ENCODE data around the gene PAM. TPM values are rescaled to one million over a fixed set of nuclear protein-coding genes. Genes with fewer than 3 reads are reported as not detected.

The PAM gene
- total RNA-seq, 1 experiment from 2014 or later: 31.9 TPM

DNA sequence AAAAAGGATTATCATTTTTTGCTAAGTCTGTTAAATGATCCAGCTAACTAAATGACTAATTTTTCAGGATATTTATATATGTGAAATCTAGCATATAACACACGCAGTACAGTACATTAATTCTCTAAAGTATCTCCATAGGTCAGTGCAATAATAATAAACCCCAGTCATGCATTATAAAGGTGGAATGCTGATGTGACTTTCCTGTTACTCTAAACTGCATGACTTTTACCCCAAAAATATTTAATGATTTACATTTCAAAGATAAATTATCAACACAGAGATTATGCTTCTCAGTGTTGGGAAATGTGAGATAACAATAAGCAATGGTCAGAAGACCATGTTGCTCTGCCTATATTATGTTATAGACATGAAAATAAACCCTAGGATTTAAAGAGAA, 34.1 kb upstream of the PAM start:
- Histone ChIP-seq H3K4me3 (ENCODE audit: low read length) (no peak overlapping the region), H3K9ac (ENCODE audit: low read length) (no peak overlapping the region), H3K36me3 (ENCODE audit: insufficient read depth, low read length) (no peaks in the 10 kb centered on the region), H3K4me1 (ENCODE audit: low read length) (no peaks in the 10 kb centered on the region), H3K9me3 (ENCODE audit: low read length) (no peaks in the 10 kb centered on the region), H3K79me2 (ENCODE audit: low read length) (no peaks in the 10 kb centered on the region), H4K20me1 (ENCODE audit: insufficient read depth, low read depth, low read length) (no peaks in the 10 kb centered on the region), H3K9me2 (replicated peaks; ENCODE audit: insufficient read depth, low read length) (no peaks in the 10 kb centered on the region), H2AFZ (ENCODE audit: low read length) (no peak overlapping the region), H3K4me2 (ENCODE audit: low read depth, low read length, poor library complexity, severe bottlenecking) (no peak overlapping the region), H3K27ac (ENCODE audit: low read length) (no peak overlapping the region), H3K27me3 (ENCODE audit: low read length) (no peaks in the 10 kb centered on the region)
- DNase-seq: no peak

DNA sequence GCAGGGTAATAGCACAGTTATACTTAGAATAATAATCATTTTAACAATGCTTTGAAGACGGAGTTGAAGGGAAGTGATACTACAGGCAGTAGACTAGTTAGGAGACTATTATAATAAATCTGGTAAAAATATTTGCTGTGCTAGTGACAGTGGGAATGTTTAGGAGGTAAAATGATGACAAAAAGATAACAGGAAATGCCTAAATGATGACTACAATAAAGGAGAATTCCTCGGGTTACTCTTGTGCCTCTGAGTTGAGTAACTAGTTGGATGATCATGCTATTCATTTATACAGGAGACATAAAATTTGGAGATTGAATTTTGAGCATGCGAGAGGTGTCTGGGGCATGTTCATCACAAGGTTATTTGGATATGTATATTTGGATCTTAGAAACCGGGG, 32.2 kb upstream of the PAM start:
- Histone ChIP-seq H3K9me3 (ENCODE audit: low read length) (no peaks in the 10 kb centered on the region), H3K9ac (ENCODE audit: low read length) (no peak overlapping the region), H3K27ac (ENCODE audit: low read length) (no peak overlapping the region), H3K27me3 (ENCODE audit: low read length) (no peaks in the 10 kb centered on the region), H3K4me2 (ENCODE audit: low read depth, low read length, poor library complexity, severe bottlenecking) (no peak overlapping the region), H3K79me2 (ENCODE audit: low read length) (no peaks in the 10 kb centered on the region), H4K20me1 (ENCODE audit: insufficient read depth, low read depth, low read length) (no peaks in the 10 kb centered on the region), H3K4me1 (ENCODE audit: low read length) (no peaks in the 10 kb centered on the region), H3K9me2 (replicated peaks; ENCODE audit: insufficient read depth, low read length) (no peaks in the 10 kb centered on the region), H3K36me3 (ENCODE audit: insufficient read depth, low read length) (no peaks in the 10 kb centered on the region), H2AFZ (ENCODE audit: low read length) (no peak overlapping the region), H3K4me3 (ENCODE audit: low read length) (no peak overlapping the region)
- DNase-seq: no peak

DNA sequence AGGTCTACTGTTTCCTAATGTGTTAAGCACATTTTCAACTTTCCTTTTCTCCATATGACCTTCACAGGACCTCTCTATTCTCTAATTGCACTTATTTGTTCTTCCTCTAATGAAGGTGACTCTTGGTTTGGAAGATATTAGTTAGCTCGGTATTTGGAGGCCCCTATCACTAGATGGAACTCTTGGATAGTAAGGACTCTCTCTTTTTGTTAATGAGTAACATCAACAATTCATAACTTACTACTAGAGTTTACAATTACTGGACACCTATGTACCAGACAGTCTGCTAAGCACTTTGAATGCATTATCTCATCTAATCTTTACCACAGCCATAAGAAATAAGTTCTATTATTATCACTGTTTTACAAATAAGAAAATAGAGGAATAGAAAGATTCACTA, 23.4 kb upstream of the PAM start:
- H3K79me2 ChIP-seq (ENCODE audit: low read length): no peaks in the 10 kb centered on the region
- no peak overlapping the region for H3K27ac ChIP-seq (ENCODE audit: low read length)
- no peak overlapping the region for H3K4me2 ChIP-seq (ENCODE audit: low read depth, low read length, poor library complexity, severe bottlenecking)
- no peaks in the 10 kb centered on the region for H3K9me2 ChIP-seq (replicated peaks; ENCODE audit: insufficient read depth, low read length)
- H2AFZ ChIP-seq (ENCODE audit: low read length): no peak overlapping the region
- H3K9me3 ChIP-seq (ENCODE audit: low read length): no peaks in the 10 kb centered on the region
- H3K4me1 ChIP-seq (ENCODE audit: low read length): no peaks in the 10 kb centered on the region
- H3K9ac ChIP-seq (ENCODE audit: low read length): no peak overlapping the region
- H3K4me3 ChIP-seq (ENCODE audit: low read length): no peak overlapping the region
- H4K20me1 ChIP-seq (ENCODE audit: insufficient read depth, low read depth, low read length): no peaks in the 10 kb centered on the region
- no peak for DNase-seq
- H3K27me3 ChIP-seq (ENCODE audit: low read length): no peaks in the 10 kb centered on the region
- H3K36me3 ChIP-seq (ENCODE audit: insufficient read depth, low read length): no peaks in the 10 kb centered on the region

DNA sequence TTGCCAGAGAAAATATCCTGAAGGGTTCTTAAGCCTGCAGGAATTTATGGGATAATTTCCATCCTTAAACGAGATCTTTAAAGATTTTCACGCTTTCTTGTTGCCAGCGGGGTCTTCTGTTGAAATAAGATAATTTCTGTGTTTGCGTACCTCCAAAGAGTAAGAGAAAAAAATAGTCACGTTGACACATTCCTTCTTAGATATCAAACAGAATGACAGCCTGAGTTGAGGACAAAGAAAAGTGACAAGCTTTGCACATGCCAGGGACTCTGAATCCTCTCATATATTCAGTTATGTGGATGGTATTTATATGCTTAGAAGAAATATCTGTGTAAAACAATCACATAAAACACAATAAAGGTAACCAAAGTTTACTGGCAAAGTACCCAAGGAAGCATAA, 21.6 kb upstream of the PAM start:
- DNase-seq: no peak
- Histone ChIP-seq H3K27me3 (ENCODE audit: low read length) (no peaks in the 10 kb centered on the region), H3K36me3 (ENCODE audit: insufficient read depth, low read length) (no peaks in the 10 kb centered on the region), H3K9me3 (ENCODE audit: low read length) (no peaks in the 10 kb centered on the region), H3K4me1 (ENCODE audit: low read length) (no peaks in the 10 kb centered on the region), H3K4me2 (ENCODE audit: low read depth, low read length, poor library complexity, severe bottlenecking) (no peak overlapping the region), H3K79me2 (ENCODE audit: low read length) (no peaks in the 10 kb centered on the region), H4K20me1 (ENCODE audit: insufficient read depth, low read depth, low read length) (no peaks in the 10 kb centered on the region), H3K4me3 (ENCODE audit: low read length) (no peak overlapping the region), H2AFZ (ENCODE audit: low read length) (no peak overlapping the region), H3K9me2 (replicated peaks; ENCODE audit: insufficient read depth, low read length) (no peaks in the 10 kb centered on the region), H3K9ac (ENCODE audit: low read length) (no peak overlapping the region), H3K27ac (ENCODE audit: low read length) (no peak overlapping the region)

DNA sequence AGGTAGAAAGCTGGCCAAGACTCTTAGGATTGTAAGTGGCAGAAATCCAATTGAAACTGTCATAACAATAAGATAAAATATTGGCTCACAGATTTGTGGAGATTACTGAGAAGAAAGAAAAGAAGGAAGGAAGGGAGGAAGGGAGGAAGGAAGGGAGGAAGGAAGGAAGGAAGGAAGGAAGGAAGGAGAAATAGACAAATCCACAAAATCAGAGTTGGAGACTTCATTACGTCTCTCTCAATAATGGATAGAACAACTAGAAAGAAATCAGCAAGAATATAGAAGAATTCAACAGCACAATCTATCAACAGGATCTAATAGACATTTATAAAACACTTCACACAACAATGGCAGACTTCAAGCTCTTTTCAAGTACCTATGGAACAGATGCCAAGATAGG, 17.9 kb upstream of the PAM start:
- DNase-seq: no peak
- no peaks in the 10 kb centered on the region for H3K9me2 ChIP-seq (replicated peaks; ENCODE audit: insufficient read depth, low read length)
- no peaks in the 10 kb centered on the region for H4K20me1 ChIP-seq (ENCODE audit: insufficient read depth, low read depth, low read length)
- H2AFZ ChIP-seq (ENCODE audit: low read length): no peak overlapping the region
- H3K36me3 ChIP-seq (ENCODE audit: insufficient read depth, low read length): no peaks in the 10 kb centered on the region
- H3K79me2 ChIP-seq (ENCODE audit: low read length): no peaks in the 10 kb centered on the region
- no peaks in the 10 kb centered on the region for H3K27me3 ChIP-seq (ENCODE audit: low read length)
- no peaks in the 10 kb centered on the region for H3K4me1 ChIP-seq (ENCODE audit: low read length)
- no peak overlapping the region for H3K4me3 ChIP-seq (ENCODE audit: low read length)
- H3K9ac ChIP-seq (ENCODE audit: low read length): no peak overlapping the region
- H3K4me2 ChIP-seq (ENCODE audit: low read depth, low read length, poor library complexity, severe bottlenecking): no peak overlapping the region
- no peak overlapping the region for H3K27ac ChIP-seq (ENCODE audit: low read length)
- H3K9me3 ChIP-seq (ENCODE audit: low read length): no peaks in the 10 kb centered on the region

DNA sequence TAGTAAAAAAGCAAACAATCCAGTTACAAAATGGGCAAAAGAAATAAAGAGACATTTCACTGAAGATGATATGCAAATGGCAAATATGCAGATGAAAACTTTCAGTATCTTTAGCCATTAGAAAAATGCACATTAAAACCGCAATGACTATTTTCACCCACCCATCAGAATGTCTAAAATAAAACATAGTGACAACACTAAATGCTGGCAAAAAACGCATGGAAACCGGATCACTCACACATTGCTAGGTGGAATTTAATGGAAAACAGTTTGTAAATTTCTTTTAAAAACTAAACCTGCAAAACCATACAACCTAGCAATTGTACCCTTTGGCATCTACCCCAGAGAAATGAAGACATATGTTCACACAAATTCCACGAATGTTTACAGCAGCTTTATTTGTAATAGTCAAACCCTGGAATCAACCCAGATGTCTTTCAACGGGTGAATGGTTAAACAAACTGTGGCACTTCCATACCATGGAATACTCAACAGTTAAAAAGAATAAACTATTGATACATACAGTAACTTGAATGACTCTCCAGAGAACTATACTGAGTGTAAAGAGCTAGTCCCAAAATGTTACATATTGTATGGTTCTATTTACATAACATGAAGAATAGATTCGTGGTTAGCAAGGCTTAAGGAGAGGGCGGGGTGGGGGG, 17.2 kb upstream of the PAM start:
- H3K79me2 ChIP-seq (ENCODE audit: low read length): no peaks in the 10 kb centered on the region
- H3K4me3 ChIP-seq (ENCODE audit: low read length): no peak overlapping the region
- no peak overlapping the region for H2AFZ ChIP-seq (ENCODE audit: low read length)
- DNase-seq: no peak
- H3K9me2 ChIP-seq (replicated peaks; ENCODE audit: insufficient read depth, low read length): no peaks in the 10 kb centered on the region
- no peaks in the 10 kb centered on the region for H4K20me1 ChIP-seq (ENCODE audit: insufficient read depth, low read depth, low read length)
- H3K36me3 ChIP-seq (ENCODE audit: insufficient read depth, low read length): no peaks in the 10 kb centered on the region
- H3K4me1 ChIP-seq (ENCODE audit: low read length): no peaks in the 10 kb centered on the region
- no peak overlapping the region for H3K27ac ChIP-seq (ENCODE audit: low read length)
- no peak overlapping the region for H3K4me2 ChIP-seq (ENCODE audit: low read depth, low read length, poor library complexity, severe bottlenecking)
- no peak overlapping the region for H3K9ac ChIP-seq (ENCODE audit: low read length)
- no peaks in the 10 kb centered on the region for H3K27me3 ChIP-seq (ENCODE audit: low read length)
- H3K9me3 ChIP-seq (ENCODE audit: low read length): no peaks in the 10 kb centered on the region

DNA sequence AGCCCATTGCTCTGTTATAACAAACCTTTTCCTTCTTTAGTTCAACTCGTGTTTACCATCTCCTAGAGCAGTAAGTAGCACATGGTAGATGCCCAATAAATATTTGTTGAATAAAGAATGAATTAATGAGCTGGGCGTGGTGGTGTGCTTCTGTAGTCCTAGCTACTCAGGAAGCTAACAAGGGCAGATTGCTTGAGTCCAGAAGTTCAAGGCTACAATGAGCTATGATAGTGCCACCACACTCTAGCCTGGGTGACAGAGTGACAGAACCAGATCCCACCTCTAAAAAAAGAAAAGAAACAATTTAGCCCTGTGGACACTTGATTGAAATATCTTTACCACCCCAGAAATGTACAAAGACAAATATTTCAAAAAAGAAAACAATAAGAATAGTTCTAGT, 14.6 kb upstream of the PAM start:
- Histone ChIP-seq H3K9ac (ENCODE audit: low read length) (no peak overlapping the region), H3K27me3 (ENCODE audit: low read length) (no peaks in the 10 kb centered on the region), H3K9me2 (replicated peaks; ENCODE audit: insufficient read depth, low read length) (no peaks in the 10 kb centered on the region), H3K36me3 (ENCODE audit: insufficient read depth, low read length) (no peaks in the 10 kb centered on the region), H3K79me2 (ENCODE audit: low read length) (no peaks in the 10 kb centered on the region), H3K4me3 (ENCODE audit: low read length) (no peak overlapping the region), H3K9me3 (ENCODE audit: low read length) (no peaks in the 10 kb centered on the region), H3K27ac (ENCODE audit: low read length) (no peak overlapping the region), H4K20me1 (ENCODE audit: insufficient read depth, low read depth, low read length) (no peaks in the 10 kb centered on the region), H2AFZ (ENCODE audit: low read length) (no peak overlapping the region), H3K4me1 (ENCODE audit: low read length) (no peaks in the 10 kb centered on the region), H3K4me2 (ENCODE audit: low read depth, low read length, poor library complexity, severe bottlenecking) (no peak overlapping the region)
- no peak for DNase-seq

DNA sequence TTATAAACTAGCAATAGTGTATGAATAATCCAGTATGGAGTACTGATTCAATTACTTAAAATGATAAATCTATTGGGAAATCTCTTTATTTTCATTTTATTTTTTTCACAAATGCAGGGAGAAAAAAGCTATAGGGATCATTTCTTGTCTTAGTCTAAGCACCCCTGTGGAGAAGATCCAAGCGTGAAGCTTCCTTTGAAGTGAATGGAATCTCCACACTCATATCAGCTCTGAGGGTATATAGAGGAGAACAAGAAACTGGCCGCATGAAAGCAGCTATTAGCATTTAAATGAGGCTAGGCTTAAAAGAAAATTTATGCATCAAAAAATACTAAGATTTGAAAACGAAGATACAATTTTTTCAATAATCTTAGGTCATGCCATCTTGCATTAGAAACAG, 12.9 kb upstream of the PAM start:
- H3K4me1 ChIP-seq (ENCODE audit: low read length): no peaks in the 10 kb centered on the region
- no peaks in the 10 kb centered on the region for H4K20me1 ChIP-seq (ENCODE audit: insufficient read depth, low read depth, low read length)
- H3K4me3 ChIP-seq (ENCODE audit: low read length): no peak overlapping the region
- H3K79me2 ChIP-seq (ENCODE audit: low read length): no peaks in the 10 kb centered on the region
- no peaks in the 10 kb centered on the region for H3K36me3 ChIP-seq (ENCODE audit: insufficient read depth, low read length)
- H2AFZ ChIP-seq (ENCODE audit: low read length): no peak overlapping the region
- no peak overlapping the region for H3K27ac ChIP-seq (ENCODE audit: low read length)
- no peaks in the 10 kb centered on the region for H3K9me2 ChIP-seq (replicated peaks; ENCODE audit: insufficient read depth, low read length)
- no peak overlapping the region for H3K9ac ChIP-seq (ENCODE audit: low read length)
- no peaks in the 10 kb centered on the region for H3K27me3 ChIP-seq (ENCODE audit: low read length)
- DNase-seq: no peak
- no peak overlapping the region for H3K4me2 ChIP-seq (ENCODE audit: low read depth, low read length, poor library complexity, severe bottlenecking)
- no peaks in the 10 kb centered on the region for H3K9me3 ChIP-seq (ENCODE audit: low read length)

DNA sequence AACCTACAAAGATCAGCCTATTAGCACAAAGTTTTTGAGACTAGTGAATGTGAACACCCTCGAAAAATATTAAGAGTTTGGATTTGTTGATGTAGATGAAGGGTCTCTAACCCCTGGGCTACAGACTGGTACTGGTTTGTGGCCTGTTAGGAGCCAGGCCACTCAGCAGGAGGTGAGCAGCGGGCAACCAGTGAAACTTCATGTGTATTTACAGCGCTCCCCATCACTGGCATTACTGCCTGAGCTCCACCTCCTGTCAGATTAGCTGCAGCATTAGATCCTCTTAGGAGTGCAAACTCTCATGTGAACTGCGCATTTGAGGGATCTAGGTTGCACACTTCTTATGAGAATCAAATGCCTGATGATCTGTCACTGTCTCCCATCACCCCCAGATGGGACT, 11.2 kb upstream of the PAM start:
- Histone ChIP-seq H3K36me3 (ENCODE audit: insufficient read depth, low read length) (no peaks in the 10 kb centered on the region), H3K4me1 (ENCODE audit: low read length) (no peaks in the 10 kb centered on the region), H3K79me2 (ENCODE audit: low read length) (no peaks in the 10 kb centered on the region), H3K4me3 (ENCODE audit: low read length) (no peak overlapping the region), H3K9me3 (ENCODE audit: low read length) (no peaks in the 10 kb centered on the region), H3K9me2 (replicated peaks; ENCODE audit: insufficient read depth, low read length) (no peaks in the 10 kb centered on the region), H3K9ac (ENCODE audit: low read length) (no peak overlapping the region), H3K27me3 (ENCODE audit: low read length) (no peaks in the 10 kb centered on the region), H3K27ac (ENCODE audit: low read length) (no peak overlapping the region), H2AFZ (ENCODE audit: low read length) (no peak overlapping the region), H4K20me1 (ENCODE audit: insufficient read depth, low read depth, low read length) (no peaks in the 10 kb centered on the region), H3K4me2 (ENCODE audit: low read depth, low read length, poor library complexity, severe bottlenecking) (no peak overlapping the region)
- no peak for DNase-seq
